IPS DF 6.9 (cell line): ENCODE measurements around the gene TNFAIP3.

Source experiments
- DNase-seq: peaks from one replicate; pipeline ENCODE4 v3.0.0-alpha.2; 2013; ENCODE audit warnings: low read depth, low spot score
- H3K27ac ChIP-seq: one replicate; pipeline ENCODE4 v1.5.1; 2013; ENCODE audit warnings: low read length, control low read depth
- H3K27me3 ChIP-seq: 2 replicates; pipeline ENCODE4 v1.6.1; 2013; ENCODE audit warnings: mild to moderate bottlenecking, low read length; ENCODE audit not compliant: control insufficient read depth, insufficient read depth
- H3K36me3 ChIP-seq: 2 replicates; pipeline ENCODE4 v1.6.1; 2013; ENCODE audit warnings: low read length; ENCODE audit not compliant: control insufficient read depth, insufficient read depth
- H3K4me1 ChIP-seq: 2 replicates; pipeline ENCODE4 v1.6.1; 2013; ENCODE audit warnings: low read length; ENCODE audit not compliant: control insufficient read depth, insufficient read depth
- H3K4me3 ChIP-seq: 2 replicates; pipeline ENCODE4 v1.5.1; 2013; ENCODE audit warnings: mild to moderate bottlenecking, low read length
- H3K9me3 ChIP-seq: 2 replicates; pipeline ENCODE4 v1.6.1; 2013; ENCODE audit warnings: low read length, inconsistent platforms; ENCODE audit not compliant: control insufficient read depth, insufficient read depth
- WGBS: extraction: QIAGEN DNeasy Blood & Tissue Kit; methylation state at CpG from one replicate; pipeline ENCODE4 v1.1.7; 2013; ENCODE audit warnings: mixed read lengths, missing lambda C conversion rate; ENCODE audit not compliant: insufficient read length, insufficient coverage; 5-methylcytosine and 5-hydroxymethylcytosine counted together

The TNFAIP3 gene

DNA sequence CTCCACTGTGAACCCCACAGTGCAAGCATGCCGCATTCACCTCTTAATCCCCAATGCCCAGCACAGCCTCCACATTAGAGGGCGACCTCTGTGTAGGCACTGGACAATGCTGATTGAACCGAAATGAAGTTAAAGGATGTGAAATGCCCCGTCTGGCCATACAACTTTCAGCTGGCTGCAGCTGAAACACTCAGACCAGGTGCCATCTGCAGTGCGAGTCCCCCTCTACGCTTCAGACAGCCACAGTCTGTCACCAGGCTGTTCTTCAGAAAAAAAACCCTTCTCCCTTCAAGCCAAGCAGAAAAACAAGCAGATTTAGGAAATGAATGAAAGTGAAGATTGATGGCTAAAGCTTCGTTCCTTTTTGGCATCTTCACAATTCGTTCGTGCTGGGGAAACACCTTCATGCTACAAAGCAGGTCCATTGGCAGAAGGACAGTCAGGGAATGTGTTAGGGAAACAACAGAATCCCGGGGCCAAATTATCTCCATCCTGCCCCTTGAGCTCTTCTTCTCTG is 44.7 kb downstream of the TNFAIP3 start:
- H3K27ac ChIP-seq, result no peak overlapping the region
- no peaks in the 10 kb centered on the region for H3K27me3 ChIP-seq
- WGBS, result no CpG with 5 or more reads among the region's 10 CpGs
- no peaks in the 10 kb centered on the region for H3K9me3 ChIP-seq
- no peaks in the 10 kb centered on the region for H3K36me3 ChIP-seq
- no peak for DNase-seq
- peaks cover 2% of the 10 kb centered on the region; the same call in 1 of the 2 replicates for H3K4me1 ChIP-seq
- no peak overlapping the region for H3K4me3 ChIP-seq

DNA sequence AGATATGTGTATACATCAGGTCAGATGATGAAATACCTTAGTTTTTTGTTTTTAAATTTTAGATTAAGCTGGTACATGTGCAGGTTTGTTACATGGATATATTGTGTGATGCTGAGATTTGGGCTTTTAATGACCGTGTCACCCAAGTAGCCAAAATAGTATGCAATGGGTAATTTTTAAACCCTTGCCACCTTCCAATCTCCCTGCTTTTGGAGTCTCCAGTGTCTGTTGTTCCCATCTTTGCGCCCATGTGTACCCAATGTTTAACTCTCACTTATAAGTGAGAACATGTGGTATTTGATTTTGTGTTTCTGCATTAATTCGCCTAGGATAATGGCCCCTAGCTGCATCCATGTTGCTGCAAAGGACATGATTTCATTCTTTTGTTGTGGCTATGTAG is 45.8 kb downstream of the TNFAIP3 start:
- no peaks in the 10 kb centered on the region for H3K9me3 ChIP-seq
- no peak overlapping the region for H3K27ac ChIP-seq
- H3K27me3 ChIP-seq, result no peaks in the 10 kb centered on the region
- no peak for DNase-seq
- H3K4me3 ChIP-seq, result no peak overlapping the region
- no CpG with 5 or more reads among the region's 3 CpGs for WGBS
- peaks cover 2% of the 10 kb centered on the region; the same call in 1 of the 2 replicates for H3K4me1 ChIP-seq
- no peaks in the 10 kb centered on the region for H3K36me3 ChIP-seq

GRCh38 chr6:137913434-137913833 is 46.4 kb downstream of the TNFAIP3 start:
- Histone ChIP-seq H3K36me3 (no peaks in the 10 kb centered on the region), H3K27ac (no peak overlapping the region), H3K9me3 (no peaks in the 10 kb centered on the region), H3K4me1 (peaks cover 2% of the 10 kb centered on the region; the same call in 1 of the 2 replicates), H3K4me3 (no peak overlapping the region), H3K27me3 (no peaks in the 10 kb centered on the region)
- no peak for DNase-seq
- no CpG with 5 or more reads among the region's 3 CpGs for WGBS

DNA sequence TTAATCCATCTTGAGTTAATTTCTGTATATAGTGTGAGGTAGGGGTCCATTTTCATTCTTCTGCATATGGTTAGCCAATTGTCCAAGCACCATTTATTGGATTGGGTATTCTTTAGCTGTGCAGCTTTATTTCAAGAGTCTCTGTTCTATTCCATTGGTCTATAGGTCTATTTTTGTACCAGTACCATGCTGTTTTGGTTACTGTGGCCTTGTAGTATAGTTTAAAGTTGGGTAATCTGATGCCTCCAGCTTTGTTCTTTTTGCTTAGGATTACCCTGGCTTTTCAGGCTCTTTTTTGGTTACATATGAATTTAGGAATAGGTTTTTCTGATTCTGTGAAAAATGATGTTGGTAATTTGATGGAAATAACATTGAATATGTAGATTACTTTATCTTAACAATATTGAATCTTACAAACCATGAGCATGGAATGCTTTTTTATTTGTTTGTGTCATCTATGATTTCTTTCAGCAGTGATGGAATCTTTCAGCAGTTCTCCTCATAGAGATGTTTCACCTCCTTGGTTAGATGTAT is 47.0 kb downstream of the TNFAIP3 start:
- DNase-seq, result no peak
- H3K4me3 ChIP-seq, result no peak overlapping the region
- H3K4me1 ChIP-seq, result peaks cover 2% of the 10 kb centered on the region; the same call in 1 of the 2 replicates
- H3K9me3 ChIP-seq, result no peaks in the 10 kb centered on the region
- H3K36me3 ChIP-seq, result no peaks in the 10 kb centered on the region
- no peak overlapping the region for H3K27ac ChIP-seq
- no peaks in the 10 kb centered on the region for H3K27me3 ChIP-seq

DNA sequence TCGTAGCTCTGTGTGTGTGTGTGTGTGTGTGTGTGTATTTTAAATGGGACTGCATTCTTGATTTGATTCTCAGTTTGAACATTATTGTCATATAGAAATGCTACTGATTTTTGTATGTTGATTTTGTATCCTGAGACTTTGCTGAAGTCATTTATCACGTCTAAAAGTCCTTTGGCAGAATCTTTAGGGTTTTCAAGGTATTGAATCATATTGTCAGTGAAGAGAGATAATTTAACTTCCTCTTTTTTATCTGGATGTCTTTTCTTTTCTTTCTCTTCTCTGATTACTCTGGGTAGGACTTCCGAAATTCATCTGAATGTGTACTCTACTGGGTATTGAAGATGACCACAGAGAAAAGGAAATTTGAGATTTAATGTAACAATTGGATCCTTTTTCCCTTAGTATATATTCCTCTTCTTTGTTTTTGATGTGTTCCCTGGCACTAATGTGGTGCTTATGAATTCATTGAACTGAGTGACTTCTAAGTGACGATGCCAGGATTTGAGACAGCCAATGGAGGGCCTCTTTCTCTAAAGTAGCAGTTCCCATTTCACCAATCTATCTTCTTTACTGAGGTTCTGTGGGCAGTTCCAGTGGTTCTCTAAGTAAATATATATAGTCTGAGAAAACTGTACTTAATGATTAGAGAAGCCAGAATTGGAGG is 47.6 kb downstream of the TNFAIP3 start:
- Histone ChIP-seq H3K27me3 (no peaks in the 10 kb centered on the region), H3K9me3 (no peaks in the 10 kb centered on the region), H3K36me3 (no peaks in the 10 kb centered on the region), H3K4me3 (no peak overlapping the region), H3K27ac (no peak overlapping the region), H3K4me1 (peaks cover 2% of the 10 kb centered on the region; the same call in 1 of the 2 replicates)
- no CpG with 5 or more reads among the region's 4 CpGs for WGBS
- no peak for DNase-seq

DNA sequence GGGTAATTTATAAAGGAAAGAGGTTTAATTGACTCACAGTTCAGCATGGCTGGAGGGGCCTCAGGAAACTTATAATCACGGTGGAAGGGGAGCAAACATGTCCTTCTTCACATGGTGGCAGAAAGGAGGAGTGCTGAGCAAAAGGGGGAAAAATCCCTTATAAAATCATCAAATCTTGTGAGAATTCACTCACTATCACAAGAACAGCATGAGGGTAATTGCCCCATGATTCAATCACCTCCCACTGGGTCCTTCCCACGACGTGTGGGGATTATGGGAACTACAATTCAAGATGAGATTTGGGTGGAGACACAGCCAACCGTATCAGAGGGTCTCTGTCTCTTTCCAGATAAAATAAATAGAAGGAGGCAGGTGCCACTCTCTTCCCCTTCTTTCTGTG is 48.7 kb downstream of the TNFAIP3 start:
- H3K4me1 ChIP-seq, result peaks cover 2% of the 10 kb centered on the region; the same call in 1 of the 2 replicates
- no peaks in the 10 kb centered on the region for H3K27me3 ChIP-seq
- H3K9me3 ChIP-seq, result no peaks in the 10 kb centered on the region
- no peaks in the 10 kb centered on the region for H3K36me3 ChIP-seq
- no peak overlapping the region for H3K27ac ChIP-seq
- DNase-seq, result no peak
- no CpG with 5 or more reads among the region's 4 CpGs for WGBS
- H3K4me3 ChIP-seq, result no peak overlapping the region

- H3K36me3 ChIP-seq, result no peaks in the 10 kb centered on the region
- no CpG with 5 or more reads among the region's 1 CpG for WGBS
- no peak for DNase-seq
- H3K27me3 ChIP-seq, result no peaks in the 10 kb centered on the region
- H3K4me1 ChIP-seq, result no peaks in the 10 kb centered on the region
- H3K4me3 ChIP-seq, result no peak overlapping the region
- H3K9me3 ChIP-seq, result no peaks in the 10 kb centered on the region
- H3K27ac ChIP-seq, result no peak overlapping the region
These were observed 50.7 kb downstream of the TNFAIP3 start for GRCh38 chr6:137917551-137918325.

DNA sequence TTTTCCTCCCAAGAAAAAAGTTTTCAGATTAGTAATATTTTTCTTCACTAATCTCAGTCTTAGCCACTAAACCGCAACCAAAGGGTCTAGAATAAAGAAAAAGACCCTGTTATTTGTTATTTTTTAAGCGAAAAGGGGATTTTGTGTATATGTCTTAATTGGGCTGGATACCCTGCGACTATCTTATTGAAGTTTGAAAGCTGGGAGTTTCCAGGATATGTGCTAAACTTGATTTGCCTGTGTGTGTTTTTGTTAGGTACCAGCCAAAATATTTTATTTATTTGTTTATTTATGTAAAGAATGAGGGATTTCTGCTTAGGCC is 52.4 kb downstream of the TNFAIP3 start:
- Histone ChIP-seq H3K36me3 (no peaks in the 10 kb centered on the region), H3K27ac (no peak overlapping the region), H3K4me3 (no peak overlapping the region), H3K27me3 (no peaks in the 10 kb centered on the region), H3K4me1 (no peaks in the 10 kb centered on the region), H3K9me3 (no peaks in the 10 kb centered on the region)
- WGBS, result no CpG with 5 or more reads among the region's 3 CpGs
- DNase-seq, result no peak

- no peak for DNase-seq
- Histone ChIP-seq H3K36me3 (no peaks in the 10 kb centered on the region), H3K4me1 (no peaks in the 10 kb centered on the region), H3K27me3 (no peaks in the 10 kb centered on the region), H3K27ac (no peak overlapping the region), H3K4me3 (no peak overlapping the region), H3K9me3 (no peaks in the 10 kb centered on the region)
- no CpG with 5 or more reads among the region's 8 CpGs for WGBS
These were observed 53.0 kb downstream of the TNFAIP3 start for GRCh38 chr6:137919837-137920730.

GRCh38 chr6:137921823-137922222 is 54.8 kb downstream of the TNFAIP3 start:
- no peak overlapping the region for H3K4me3 ChIP-seq
- H3K36me3 ChIP-seq, result no peaks in the 10 kb centered on the region
- H3K27ac ChIP-seq, result no peak overlapping the region
- peaks cover 4% of the 10 kb centered on the region for H3K4me1 ChIP-seq
- DNase-seq, result no peak
- no peaks in the 10 kb centered on the region for H3K9me3 ChIP-seq
- WGBS, result no CpG with 5 or more reads among the region's 5 CpGs
- H3K27me3 ChIP-seq, result no peaks in the 10 kb centered on the region
